ENCODE results near the gene PHF11. TPM values are rescaled to one million over a fixed set of nuclear protein-coding genes. Genes with fewer than 3 reads are reported as not detected.

PHF11 gene
- total and polyA plus RNA-seq, 2 of the 13 experiments (the other 11 are each of a cell fraction or from before 2014, with no cell fraction given): 15.8 to 22.0 TPM

- no peak for TF ChIP-seq MATR3 (CRISPR knock-in tag; IDR thresholded peaks at IDR 0.05)
- TF ChIP-seq NR2F2 (IDR thresholded peaks at IDR 0.05; ENCODE audit: borderline replicate concordance, low read depth): no peak
- no peak for TF ChIP-seq ZNF790 (CRISPR knock-in tag; IDR thresholded peaks at IDR 0.05; ENCODE audit: borderline replicate concordance)
- no peak for TF ChIP-seq ZBTB39 (CRISPR knock-in tag; IDR thresholded peaks at IDR 0.05)
- no peak for TF ChIP-seq FOXA1 (IDR thresholded peaks at IDR 0.05)
- TF ChIP-seq FOXA1 (CRISPR knock-in tag; IDR thresholded peaks at IDR 0.05): no peak
- no peak for TF ChIP-seq SIX1 (CRISPR knock-in tag; IDR thresholded peaks at IDR 0.05; ENCODE audit: borderline replicate concordance)
- no peak for TF ChIP-seq NCOA1 (CRISPR knock-in tag; IDR thresholded peaks at IDR 0.05)
- peak; percentile 39; the same call in 1 of the 2 replicates for TF ChIP-seq HOMEZ (CRISPR knock-in tag; IDR thresholded peaks at IDR 0.05; ENCODE audit: low read depth)
- TF ChIP-seq STAG1 (CRISPR knock-in tag; IDR thresholded peaks at IDR 0.05): peak; percentile 4; the same call in 1 of the 2 replicates
- TF ChIP-seq HMG20B (CRISPR knock-in tag; conservative IDR thresholded peaks at IDR 0.05): no peak
- no peak for TF ChIP-seq REXO4 (CRISPR knock-in tag; IDR thresholded peaks at IDR 0.05; ENCODE audit: borderline replicate concordance)
- TF ChIP-seq EHMT2 (IDR thresholded peaks at IDR 0.05; ENCODE audit: borderline replicate concordance, low read depth, low read length): peak; percentile 57; the same call in 1 of the 2 replicates
- peak; percentile 27; the same call in 1 of the 2 replicates for TF ChIP-seq TFAP4 (IDR thresholded peaks at IDR 0.05; ENCODE audit: borderline replicate concordance, low read depth)
- TF ChIP-seq TCF7 (IDR thresholded peaks at IDR 0.05; ENCODE audit: low read depth): 0 out of 2 replicates have a peak, but pooled peaks have one; percentile 8
- TF ChIP-seq HHEX (CRISPR knock-in tag; IDR thresholded peaks at IDR 0.05): no peak
- TF ChIP-seq ZNF713 (CRISPR knock-in tag; IDR thresholded peaks at IDR 0.05): no peak
- TF ChIP-seq TEAD2 (CRISPR knock-in tag; IDR thresholded peaks at IDR 0.05): no peak
- peak; percentile 37; the same call in 1 of the 2 replicates for TF ChIP-seq SALL1 (CRISPR knock-in tag; IDR thresholded peaks at IDR 0.05)
- TF ChIP-seq ZNF574 (CRISPR knock-in tag; IDR thresholded peaks at IDR 0.05): no peak
- peak; percentile 47 for TF ChIP-seq RBFOX2 (IDR thresholded peaks at IDR 0.05; ENCODE audit: low read depth, low read length)
- no peak for TF ChIP-seq ZNF564 (CRISPR knock-in tag; IDR thresholded peaks at IDR 0.05)
- no peak for TF ChIP-seq ZNF12 (CRISPR knock-in tag; IDR thresholded peaks at IDR 0.05)
- TF ChIP-seq ZNF720 (CRISPR knock-in tag; IDR thresholded peaks at IDR 0.05): no peak
- no peak for TF ChIP-seq CC2D1A (CRISPR knock-in tag; IDR thresholded peaks at IDR 0.05)
- peak; percentile 14; the same call in 1 of the 2 replicates for TF ChIP-seq KAT8 (CRISPR knock-in tag; IDR thresholded peaks at IDR 0.05)
- peak; percentile 68 for TF ChIP-seq RXRB (CRISPR knock-in tag; IDR thresholded peaks at IDR 0.05; ENCODE audit: borderline replicate concordance)
Measured at GRCh38 chr13:49466292-49466838, 29.4 kb upstream of the PHF11 start (continued).

All from HepG2 (cell line).